Measurements from ENCODE around the gene UBE2J2.
"Not testable (repeated sequence)": the region's sequence is repeated elsewhere in the genome, so short reads cannot be mapped to it uniquely, and the experiment has no call there.

UBE2J2 gene

GRCh38 chr1:1273512-1274298 is at the start of gene UBE2J2:
Gene UBE2J2, minus strand, starts transcription at chr1:1273854. Its CDS starts 5,862 bp downstream, at chr1:1267992.
- DNase-seq: peak; percentile 95

GRCh38 chr1:1322952-1323351 is 49.3 kb upstream of the UBE2J2 start:
- no peak for DNase-seq

GRCh38 chr1:1322418-1322817 is 48.8 kb upstream of the UBE2J2 start:
- DNase-seq: no peak

GRCh38 chr1:1321477-1321876 is 47.8 kb upstream of the UBE2J2 start:
- no peak for DNase-seq

- no peak for DNase-seq
These were observed 47.2 kb upstream of the UBE2J2 start for GRCh38 chr1:1320666-1321448.

- DNase-seq: no peak
These were observed 45.9 kb upstream of the UBE2J2 start for GRCh38 chr1:1319646-1319941.

- no peak for DNase-seq
These were observed 45.4 kb upstream of the UBE2J2 start for GRCh38 chr1:1318777-1319645.

- DNase-seq: no peak
These were observed 44.5 kb upstream of the UBE2J2 start for GRCh38 chr1:1318131-1318652.

GRCh38 chr1:1317420-1317819 is 43.8 kb upstream of the UBE2J2 start:
- no peak for DNase-seq

- DNase-seq: not testable (repeated sequence)
These were observed 42.5 kb upstream of the UBE2J2 start for GRCh38 chr1:1316199-1316598.

GRCh38 chr1:1315435-1315954 is 41.8 kb upstream of the UBE2J2 start:
- DNase-seq: peak; percentile 55

GRCh38 chr1:1314678-1315335 is 41.2 kb upstream of the UBE2J2 start:
- DNase-seq: no peak

- DNase-seq: no peak
These were observed 40.6 kb upstream of the UBE2J2 start for GRCh38 chr1:1314237-1314586.

GRCh38 chr1:1313500-1314236 is 40.0 kb upstream of the UBE2J2 start:
- DNase-seq: no peak

- no peak for DNase-seq
These were observed 39.0 kb upstream of the UBE2J2 start for GRCh38 chr1:1312450-1313314.

GRCh38 chr1:1311107-1312104 is 37.8 kb upstream of the UBE2J2 start:
- DNase-seq: no peak

- no peak for DNase-seq
These were observed 36.9 kb upstream of the UBE2J2 start for GRCh38 chr1:1310476-1311053.

- no peak for DNase-seq
These were observed 36.4 kb upstream of the UBE2J2 start for GRCh38 chr1:1310109-1310385.
